Bone marrow (tissue), 2 donors: ENCODE data around the gene ATP5PO.

Experiments
- DNase-seq, 2 donors: peaks; one replicate each; lab custom pipeline; 2025; lab: John Stamatoyannopoulos, UW

Gene ATP5PO

GRCh38 chr21:33915368-33916199 is at the start of gene ATP5PO:
TSS of gene ATP5PO (minus strand) at chr21:33915804. CDS start at chr21:33915763, 41 bp downstream.
- peak; percentile 88 to 97 for DNase-seq

- DNase-seq = peak in 1 of 2 donors; percentile 64
Observed at GRCh38 chr21:33964706-33965325, 49.2 kb upstream of the ATP5PO start.

GRCh38 chr21:33963848-33964555 is 48.4 kb upstream of the ATP5PO start:
- no peak for DNase-seq

- no peak for DNase-seq
Observed at GRCh38 chr21:33962290-33962689, 46.7 kb upstream of the ATP5PO start.

- DNase-seq = no peak
Observed at GRCh38 chr21:33961061-33961460, 45.5 kb upstream of the ATP5PO start.

GRCh38 chr21:33959680-33960079 is 44.1 kb upstream of the ATP5PO start:
- DNase-seq = no peak

GRCh38 chr21:33954395-33954794 is 38.8 kb upstream of the ATP5PO start:
- DNase-seq = no peak

GRCh38 chr21:33951276-33952178 is 35.9 kb upstream of the ATP5PO start:
- DNase-seq = peak in 1 of 2 donors; percentile 50

- DNase-seq = no peak
Observed at GRCh38 chr21:33950431-33951079, 35.0 kb upstream of the ATP5PO start.

- no peak for DNase-seq
Observed at GRCh38 chr21:33949516-33950430, 34.2 kb upstream of the ATP5PO start.

- DNase-seq = no peak
Observed at GRCh38 chr21:33948951-33949444, 33.4 kb upstream of the ATP5PO start.

- DNase-seq = peak in 1 of 2 donors; percentile 88
Observed at GRCh38 chr21:33948096-33948950, 32.7 kb upstream of the ATP5PO start.

GRCh38 chr21:33947451-33948095 is 32.0 kb upstream of the ATP5PO start:
- DNase-seq = peak; percentile 34 to 97

- DNase-seq = peak in 1 of 2 donors; percentile 18
Observed at GRCh38 chr21:33945652-33946270, 30.2 kb upstream of the ATP5PO start.

GRCh38 chr21:33944185-33944763 is 28.7 kb upstream of the ATP5PO start:
- no peak for DNase-seq

GRCh38 chr21:33943293-33943692 is 27.7 kb upstream of the ATP5PO start:
- DNase-seq = no peak

GRCh38 chr21:33942426-33942825 is 26.8 kb upstream of the ATP5PO start:
- DNase-seq = no peak

GRCh38 chr21:33940881-33941245 is 25.3 kb upstream of the ATP5PO start:
- no peak for DNase-seq
